NCI-H2107 (cell line): ENCODE measurements around the gene USP24.

Experiments used
- DNase-seq: peaks from one replicate; lab custom pipeline; 2025; lab: John Stamatoyannopoulos, UW

The USP24 gene, protein sequence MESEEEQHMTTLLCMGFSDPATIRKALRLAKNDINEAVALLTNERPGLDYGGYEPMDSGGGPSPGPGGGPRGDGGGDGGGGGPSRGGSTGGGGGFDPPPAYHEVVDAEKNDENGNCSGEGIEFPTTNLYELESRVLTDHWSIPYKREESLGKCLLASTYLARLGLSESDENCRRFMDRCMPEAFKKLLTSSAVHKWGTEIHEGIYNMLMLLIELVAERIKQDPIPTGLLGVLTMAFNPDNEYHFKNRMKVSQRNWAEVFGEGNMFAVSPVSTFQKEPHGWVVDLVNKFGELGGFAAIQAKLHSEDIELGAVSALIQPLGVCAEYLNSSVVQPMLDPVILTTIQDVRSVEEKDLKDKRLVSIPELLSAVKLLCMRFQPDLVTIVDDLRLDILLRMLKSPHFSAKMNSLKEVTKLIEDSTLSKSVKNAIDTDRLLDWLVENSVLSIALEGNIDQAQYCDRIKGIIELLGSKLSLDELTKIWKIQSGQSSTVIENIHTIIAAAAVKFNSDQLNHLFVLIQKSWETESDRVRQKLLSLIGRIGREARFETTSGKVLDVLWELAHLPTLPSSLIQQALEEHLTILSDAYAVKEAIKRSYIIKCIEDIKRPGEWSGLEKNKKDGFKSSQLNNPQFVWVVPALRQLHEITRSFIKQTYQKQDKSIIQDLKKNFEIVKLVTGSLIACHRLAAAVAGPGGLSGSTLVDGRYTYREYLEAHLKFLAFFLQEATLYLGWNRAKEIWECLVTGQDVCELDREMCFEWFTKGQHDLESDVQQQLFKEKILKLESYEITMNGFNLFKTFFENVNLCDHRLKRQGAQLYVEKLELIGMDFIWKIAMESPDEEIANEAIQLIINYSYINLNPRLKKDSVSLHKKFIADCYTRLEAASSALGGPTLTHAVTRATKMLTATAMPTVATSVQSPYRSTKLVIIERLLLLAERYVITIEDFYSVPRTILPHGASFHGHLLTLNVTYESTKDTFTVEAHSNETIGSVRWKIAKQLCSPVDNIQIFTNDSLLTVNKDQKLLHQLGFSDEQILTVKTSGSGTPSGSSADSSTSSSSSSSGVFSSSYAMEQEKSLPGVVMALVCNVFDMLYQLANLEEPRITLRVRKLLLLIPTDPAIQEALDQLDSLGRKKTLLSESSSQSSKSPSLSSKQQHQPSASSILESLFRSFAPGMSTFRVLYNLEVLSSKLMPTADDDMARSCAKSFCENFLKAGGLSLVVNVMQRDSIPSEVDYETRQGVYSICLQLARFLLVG (N-terminal part only)

GRCh38 chr1:55215194-55216021 lies at the start of gene USP24:
Gene USP24 (minus strand): TSS chr1:55215364. CDS start chr1:55215113, 251 bp downstream.
- peak; percentile 44 for DNase-seq

DNA sequence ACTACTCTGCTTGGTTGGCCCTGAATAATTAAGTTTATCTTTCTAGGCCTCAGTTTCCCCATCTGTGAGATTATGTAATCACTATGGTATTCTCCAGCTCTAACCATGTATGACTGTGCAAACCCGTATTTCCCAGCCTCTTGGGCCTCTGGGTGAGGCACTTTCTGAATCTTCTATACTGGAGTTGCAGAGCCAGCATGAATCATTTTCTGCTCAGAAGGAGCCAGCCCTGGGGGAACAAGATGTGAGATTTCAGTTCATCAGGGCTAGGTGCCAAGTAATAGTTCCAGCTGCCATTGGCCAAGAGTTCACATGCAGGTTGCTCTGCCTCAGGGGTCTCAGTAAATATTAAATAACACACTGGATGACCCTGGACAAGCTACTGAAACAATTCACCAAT lies 47.7 kb upstream of the USP24 start:
- no peak for DNase-seq

DNA sequence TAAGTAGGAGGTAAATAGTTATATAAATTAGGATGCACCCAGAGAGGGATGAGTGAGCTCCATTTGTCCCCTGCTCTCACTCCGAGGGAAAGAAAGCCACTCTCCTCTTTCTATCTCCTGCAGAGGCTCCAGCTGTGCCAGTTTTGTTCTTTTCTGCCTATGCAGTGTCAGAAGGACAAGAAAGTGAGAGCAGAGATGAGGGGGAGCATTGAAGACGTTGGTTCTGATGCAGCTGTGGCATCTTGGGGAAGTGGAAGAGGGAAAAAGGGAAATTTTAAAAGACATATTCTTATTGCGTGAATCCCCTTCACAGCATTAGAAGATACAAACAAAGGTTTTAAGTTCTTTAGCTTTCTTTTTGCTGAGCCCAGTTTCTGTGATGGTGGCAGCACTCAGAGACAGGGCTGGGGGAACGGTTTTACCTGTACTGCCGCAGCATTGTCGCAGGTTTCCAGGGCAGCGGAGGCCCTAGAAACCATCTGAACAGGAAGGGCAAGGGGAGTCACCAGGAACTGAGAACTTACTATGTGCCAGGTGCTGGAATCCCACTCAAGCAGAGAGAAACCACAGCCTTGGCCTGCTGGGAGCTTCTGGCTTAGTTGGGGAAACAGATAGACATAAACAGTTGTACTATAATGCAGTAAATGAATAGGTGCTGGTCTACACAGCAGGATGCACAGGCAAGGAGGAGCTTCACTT lies 44.9 kb upstream of the USP24 start:
- no peak for DNase-seq

DNA sequence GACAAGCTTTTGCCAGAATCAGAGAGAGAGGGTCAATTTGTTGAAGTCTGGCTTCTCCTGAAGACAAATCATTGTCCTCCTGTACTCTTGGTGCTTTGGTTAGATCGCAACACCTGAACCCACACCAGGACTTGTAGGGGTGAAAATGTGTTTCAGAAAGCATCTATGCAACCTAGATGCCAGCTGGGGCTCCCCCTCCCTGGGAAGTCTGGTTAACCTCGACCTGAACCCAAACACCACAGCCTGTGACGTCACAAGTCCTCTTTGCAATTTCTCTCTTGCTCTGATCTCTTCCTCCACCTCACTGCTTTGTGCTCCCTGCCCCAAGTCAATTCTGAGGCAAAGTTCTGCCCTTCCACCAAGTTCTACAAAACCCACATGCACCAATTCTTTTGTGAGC lies 42.8 kb upstream of the USP24 start:
- DNase-seq: no peak

- DNase-seq: no peak
These were observed 40.7 kb upstream of the USP24 start for GRCh38 chr1:55255901-55256300.

- no peak for DNase-seq
These were observed 37.9 kb upstream of the USP24 start for GRCh38 chr1:55252942-55253589.

DNA sequence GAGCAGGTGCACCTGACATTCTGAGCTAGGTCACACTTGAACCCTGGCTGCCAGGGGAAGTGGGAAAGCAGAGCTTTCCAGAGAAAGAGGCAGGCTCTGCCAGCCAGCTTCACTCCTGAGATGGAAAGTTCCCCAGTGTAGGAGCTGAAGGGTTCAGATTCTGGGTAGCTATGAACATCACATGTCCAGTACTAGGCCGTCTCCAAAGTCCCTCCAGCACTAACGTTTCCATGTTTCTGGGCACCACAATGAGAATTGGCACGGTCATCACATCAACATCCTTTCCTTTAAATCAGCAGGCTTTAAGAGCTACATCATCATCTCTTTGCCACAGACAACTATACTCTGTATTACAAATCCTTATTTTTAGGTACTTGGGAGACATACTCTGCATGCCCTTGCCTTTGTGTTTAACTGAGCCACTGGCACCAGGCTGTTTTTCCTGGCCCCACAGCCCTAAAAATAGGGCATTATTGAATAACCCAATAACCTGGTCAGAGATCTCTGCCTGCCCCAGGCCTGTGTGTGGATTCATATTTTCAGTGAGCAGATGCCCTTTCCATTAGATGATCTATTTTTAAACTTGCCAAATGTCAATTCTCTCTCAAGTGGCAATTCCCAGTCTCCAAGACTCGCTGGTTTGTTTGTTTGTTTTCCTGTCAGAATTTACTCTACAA lies 35.4 kb upstream of the USP24 start:
- DNase-seq: no peak

DNA sequence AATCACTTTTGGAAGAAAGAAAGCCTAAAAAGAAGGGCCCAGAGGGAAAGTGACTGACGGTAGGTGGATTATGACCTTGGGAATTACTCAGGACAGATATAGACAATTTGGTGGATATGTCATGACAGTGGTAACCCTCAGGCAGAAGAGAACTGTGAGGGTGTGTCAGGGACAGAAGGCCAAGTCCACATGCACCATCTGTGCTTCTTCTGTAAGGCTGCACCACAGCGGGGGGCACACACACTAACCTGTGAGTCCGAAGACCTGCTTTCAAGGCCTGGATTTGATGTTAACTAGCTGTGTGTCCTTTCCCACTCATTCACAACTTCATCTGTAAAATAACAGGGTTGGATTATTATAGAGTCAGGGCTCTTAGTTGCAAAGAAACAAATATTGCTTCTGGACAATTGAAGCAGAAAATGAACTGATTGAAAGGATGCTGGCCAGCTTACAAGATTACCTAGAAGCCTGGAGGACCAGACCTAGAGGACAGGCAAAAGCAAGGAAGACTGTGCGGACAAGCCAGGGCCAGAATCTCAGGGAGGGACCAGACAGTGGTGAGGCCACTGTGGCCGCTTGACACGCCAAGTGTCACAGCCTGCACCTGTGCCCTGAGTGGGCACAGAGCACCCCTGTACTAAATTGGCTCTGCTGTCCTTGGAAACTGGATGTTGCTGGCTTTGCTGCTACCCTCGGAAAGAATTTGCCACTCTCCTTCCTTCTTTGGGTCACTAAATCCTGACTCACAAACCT lies 34.7 kb upstream of the USP24 start:
- DNase-seq: no peak

DNA sequence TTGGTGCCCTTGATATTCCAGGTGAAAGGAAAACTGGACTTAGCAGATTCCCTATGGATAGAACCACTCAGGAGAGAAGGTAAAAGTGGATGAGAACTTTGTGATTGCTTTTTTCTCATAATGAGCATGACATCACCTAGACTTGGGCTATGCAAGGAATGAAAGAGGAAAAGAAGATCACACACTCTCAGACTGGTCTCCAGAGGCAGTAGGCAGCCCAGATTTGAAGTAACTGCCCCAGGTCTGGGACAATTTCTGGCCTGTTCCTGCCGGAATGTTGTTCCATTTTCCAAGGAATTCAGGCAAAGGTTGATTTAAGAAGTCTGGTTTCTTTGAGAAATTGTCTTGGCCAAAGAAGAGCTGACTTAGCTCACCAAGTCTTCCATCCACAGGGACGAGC lies 31.7 kb upstream of the USP24 start:
- no peak for DNase-seq

GRCh38 chr1:55246331-55246730 lies 31.2 kb upstream of the USP24 start:
- no peak for DNase-seq

GRCh38 chr1:55245781-55246180 lies 30.6 kb upstream of the USP24 start:
- DNase-seq: no peak

GRCh38 chr1:55244476-55245099 lies 29.4 kb upstream of the USP24 start:
- DNase-seq: no peak

DNA sequence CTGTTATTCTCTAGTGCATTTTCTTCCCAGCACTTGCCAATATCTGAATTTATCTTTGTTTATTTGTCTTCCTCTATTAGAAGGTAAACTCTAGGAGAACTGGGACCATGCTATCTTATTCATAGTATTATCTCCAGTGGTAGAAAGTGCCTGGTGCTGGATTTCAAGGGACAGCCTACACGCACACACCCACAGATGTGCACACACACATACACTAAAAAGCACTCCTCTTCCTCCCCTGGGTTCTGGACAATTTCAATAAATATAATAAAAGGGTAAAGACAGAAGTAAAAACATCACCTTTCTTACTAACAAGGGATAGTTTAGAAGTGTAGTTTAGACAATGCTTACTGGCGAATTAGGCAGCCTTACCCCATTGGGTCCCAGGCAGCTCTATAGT lies 28.5 kb upstream of the USP24 start:
- no peak for DNase-seq

DNA sequence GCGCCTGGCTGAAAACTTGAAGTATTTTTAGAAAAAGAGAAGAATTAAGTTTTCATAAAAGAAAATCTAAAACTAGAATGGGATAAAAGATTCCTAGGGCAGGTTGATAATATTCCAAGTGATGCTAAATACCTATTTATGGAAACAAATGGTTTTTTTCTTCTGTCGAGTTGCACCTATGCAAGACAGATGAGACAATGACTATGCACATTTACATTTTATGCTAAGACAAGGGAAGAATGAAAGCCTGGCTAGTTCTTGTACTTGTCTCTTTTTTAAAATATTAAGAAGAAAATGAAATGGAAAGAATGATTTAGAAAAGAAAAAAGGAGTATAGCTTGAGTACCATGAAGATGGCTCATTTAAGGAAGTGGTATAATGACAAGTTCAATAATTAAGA lies 24.4 kb upstream of the USP24 start:
- DNase-seq: no peak

GRCh38 chr1:55235722-55236121 lies 20.6 kb upstream of the USP24 start:
- DNase-seq: no peak

GRCh38 chr1:55234016-55234415 lies 18.9 kb upstream of the USP24 start:
- DNase-seq: no peak

DNA sequence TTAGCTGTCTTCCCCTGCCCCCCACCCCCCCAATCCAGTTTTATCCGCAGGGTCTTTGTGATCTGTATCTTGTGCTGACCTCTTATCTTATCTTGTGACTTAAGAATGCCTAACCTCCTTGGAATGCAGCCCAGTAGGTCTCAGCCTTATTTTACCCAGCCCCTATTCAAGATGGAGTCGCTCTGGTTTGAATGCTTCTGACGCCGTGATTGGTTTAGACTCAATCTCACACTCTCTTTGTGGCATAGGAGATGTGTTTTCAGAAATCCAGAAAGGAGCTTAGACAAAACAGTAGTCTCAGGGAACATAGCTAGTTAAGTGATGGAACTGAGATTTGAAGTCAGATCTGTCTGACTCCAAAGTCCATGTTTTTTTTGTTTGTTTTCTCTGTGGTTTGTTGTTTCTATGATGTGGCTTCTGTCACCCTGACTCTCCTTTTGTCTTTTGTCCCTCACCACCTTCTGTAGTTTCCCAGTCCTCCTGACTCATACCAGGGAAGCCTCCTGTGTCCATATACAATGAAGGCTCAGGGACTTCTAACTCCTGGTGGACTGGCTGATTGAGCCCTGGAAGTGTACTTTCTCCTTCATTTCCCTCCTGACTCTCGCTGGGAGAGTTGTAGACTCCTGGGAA lies 18.1 kb upstream of the USP24 start:
- DNase-seq: no peak
